GM18511 (cell line): Measurements from ENCODE around the gene ISCA2.
"Not testable (repeated sequence)": the region's sequence is repeated elsewhere in the genome, so short reads cannot be mapped to it uniquely, and the experiment has no call there.

ENCODE experiments used
- ATAC-seq: cut with Tn5 transposase; IDR thresholded peaks from one replicate; pipeline ENCODE4 v1.9.1; 2021; ENCODE audit warnings: mild to moderate bottlenecking, moderate library complexity; ENCODE audit not compliant: unreplicated experiment

The ISCA2 gene

GRCh38 chr14:74526854-74527585 lies 33.5 kb downstream of the ISCA2 start:
- ATAC-seq: no peak

- no peak for ATAC-seq
These were observed 34.2 kb downstream of the ISCA2 start for GRCh38 chr14:74527736-74528280.

- no peak for ATAC-seq
These were observed 34.8 kb downstream of the ISCA2 start for GRCh38 chr14:74528406-74528805.

- ATAC-seq: no peak
These were observed 35.3 kb downstream of the ISCA2 start for GRCh38 chr14:74528886-74529285.

GRCh38 chr14:74531006-74531405 lies 37.4 kb downstream of the ISCA2 start:
- no peak for ATAC-seq

- ATAC-seq: no peak
These were observed 37.9 kb downstream of the ISCA2 start for GRCh38 chr14:74531467-74531866.

GRCh38 chr14:74532246-74532645 lies 38.7 kb downstream of the ISCA2 start:
- no peak for ATAC-seq

GRCh38 chr14:74533576-74533975 lies 40.0 kb downstream of the ISCA2 start:
- ATAC-seq: no peak

GRCh38 chr14:74535756-74536325 lies 42.3 kb downstream of the ISCA2 start:
- ATAC-seq: no peak

- not testable (repeated sequence) for ATAC-seq
These were observed 42.8 kb downstream of the ISCA2 start for GRCh38 chr14:74536336-74536735.

GRCh38 chr14:74538411-74539391 lies 45.1 kb downstream of the ISCA2 start:
- ATAC-seq: no peak

GRCh38 chr14:74539503-74539902 lies 45.9 kb downstream of the ISCA2 start:
- no peak for ATAC-seq

GRCh38 chr14:74541225-74541624 lies 47.7 kb downstream of the ISCA2 start:
- ATAC-seq: no peak

- ATAC-seq: no peak
These were observed 48.6 kb downstream of the ISCA2 start for GRCh38 chr14:74542056-74542685.

- ATAC-seq: no peak
These were observed 50.3 kb downstream of the ISCA2 start for GRCh38 chr14:74543771-74544438.

- ATAC-seq: no peak
These were observed 51.8 kb downstream of the ISCA2 start for GRCh38 chr14:74545386-74545785.

GRCh38 chr14:74546416-74546815 lies 52.9 kb downstream of the ISCA2 start:
- no peak for ATAC-seq
